KBM-7 (cell line): Measurements from ENCODE around the gene BSCL2.
"Not testable (repeated sequence)": the region's sequence is repeated elsewhere in the genome, so short reads cannot be mapped to it uniquely, and the experiment has no call there.

Experiments
- DNase-seq: peaks from one replicate; pipeline ENCODE4 v3.0.0-alpha.2; 2015
- in situ Hi-C: fragments of 300-500 bp; cut with MboI; formaldehyde crosslinking; loops from 2 replicates; pipeline ENCODE4 v1.14.3; 2020; ENCODE audit warnings: low sequenced_read_pairs, low pct_unique_long_range_greater_than_20kb, mixed read lengths

BSCL2 gene

GRCh38 chr11:62669420-62670161, 37.6 kb downstream of the BSCL2 start:
- in situ Hi-C loops: no loop called here
- no peak for DNase-seq

GRCh38 chr11:62667460-62667859, 39.8 kb downstream of the BSCL2 start:
- in situ Hi-C loops: no loop called here

GRCh38 chr11:62666259-62666926, 40.8 kb downstream of the BSCL2 start:
- DNase-seq: no peak
- in situ Hi-C loops: no loop called here

More at GRCh38 chr11:62667460-62667859, 39.8 kb downstream of the BSCL2 start:
- DNase-seq: no peak

- in situ Hi-C loops: no loop called here
- DNase-seq: peak; percentile 38
Measured at GRCh38 chr11:62665599-62666258, 41.5 kb downstream of the BSCL2 start.

- in situ Hi-C loops: no loop called here
- DNase-seq: peak; percentile 95
Measured at GRCh38 chr11:62665075-62665598, 42.1 kb downstream of the BSCL2 start, which contains the start of the genes C11orf98 and CSKMT. TSS of gene C11orf98 (minus strand) at chr11:62665210. CDS start at chr11:62665169, 41 bp downstream. TSS of gene CSKMT (plus strand) at chr11:62665312. CDS start at chr11:62665880, 568 bp downstream.

- in situ Hi-C loops: no loop called here
- no peak for DNase-seq
Measured at GRCh38 chr11:62664405-62665074, 42.7 kb downstream of the BSCL2 start.

- in situ Hi-C loops: no loop called here
- no peak for DNase-seq
Measured at GRCh38 chr11:62656796-62657429, 50.3 kb downstream of the BSCL2 start.

GRCh38 chr11:62654297-62654696, 52.9 kb downstream of the BSCL2 start:
- no peak for DNase-seq
- in situ Hi-C loops: no loop called here

- in situ Hi-C loops: no loop called here
- DNase-seq: no peak
Measured at GRCh38 chr11:62652161-62653006, 54.8 kb downstream of the BSCL2 start.

GRCh38 chr11:62650283-62650682, 56.9 kb downstream of the BSCL2 start:
- in situ Hi-C loops, DNase-seq: not testable (repeated sequence)

- no peak for DNase-seq
- in situ Hi-C loops: no loop called here
Measured at GRCh38 chr11:62649486-62649885, 57.7 kb downstream of the BSCL2 start.

- in situ Hi-C loops: no loop called here
- no peak for DNase-seq
Measured at GRCh38 chr11:62648967-62649364, 58.3 kb downstream of the BSCL2 start.

GRCh38 chr11:62648185-62648966, 58.8 kb downstream of the BSCL2 start:
- in situ Hi-C loops: no loop called here
- no peak for DNase-seq

- in situ Hi-C loops: no loop called here
- no peak for DNase-seq
Measured at GRCh38 chr11:62647609-62648005, 59.6 kb downstream of the BSCL2 start.

GRCh38 chr11:62646825-62647608, 60.2 kb downstream of the BSCL2 start:
- in situ Hi-C loops: no loop called here
- no peak for DNase-seq

- in situ Hi-C loops: no loop called here
- peak; percentile 97 for DNase-seq
Measured at GRCh38 chr11:62645946-62646824, 61.0 kb downstream of the BSCL2 start, which contains the start of gene GANAB. TSS of gene GANAB (minus strand) at chr11:62646613. CDS start at chr11:62646599, 14 bp downstream.
